NCI-H2227 (cell line): ENCODE measurements around the gene PGP.

Experiments used
- DNase-seq: peaks from one replicate; lab custom pipeline; 2025; ENCODE audit not compliant: unreplicated experiment; lab: John Stamatoyannopoulos, UW

Gene PGP

GRCh38 chr16:2237493-2238149 is 23.0 kb upstream of the PGP start:
- DNase-seq, result no peak

- DNase-seq, result no peak
Measured at GRCh38 chr16:2237102-2237482, 22.5 kb upstream of the PGP start.

- DNase-seq, result peak; percentile 74
Measured at GRCh38 chr16:2236337-2237101, 21.9 kb upstream of the PGP start, which contains the start of gene DNASE1L2. TSS of gene DNASE1L2 (plus strand) at chr16:2236444. CDS start at chr16:2236817, 373 bp downstream.

- no peak for DNase-seq
Measured at GRCh38 chr16:2235695-2236336, 21.2 kb upstream of the PGP start.

GRCh38 chr16:2235234-2235651 is 20.6 kb upstream of the PGP start:
- DNase-seq, result no peak

- no peak for DNase-seq
Measured at GRCh38 chr16:2234813-2235170, 20.2 kb upstream of the PGP start.

- DNase-seq, result no peak
Measured at GRCh38 chr16:2233872-2234812, 19.5 kb upstream of the PGP start.

- no peak for DNase-seq
Measured at GRCh38 chr16:2233046-2233775, 18.6 kb upstream of the PGP start.

GRCh38 chr16:2232094-2232990 is 17.7 kb upstream of the PGP start:
- no peak for DNase-seq

- peak; percentile 24 for DNase-seq
Measured at GRCh38 chr16:2231016-2231931, 16.6 kb upstream of the PGP start.

- DNase-seq, result no peak
Measured at GRCh38 chr16:2230376-2230775, 15.7 kb upstream of the PGP start.

GRCh38 chr16:2229632-2230250 is 15.1 kb upstream of the PGP start:
- no peak for DNase-seq

- DNase-seq, result no peak
Measured at GRCh38 chr16:2229091-2229490, 14.5 kb upstream of the PGP start.

GRCh38 chr16:2228161-2228824 is 13.7 kb upstream of the PGP start:
- no peak for DNase-seq

- DNase-seq, result no peak
Measured at GRCh38 chr16:2226918-2227317, 12.3 kb upstream of the PGP start.

- DNase-seq, result no peak
Measured at GRCh38 chr16:2226245-2226793, 11.7 kb upstream of the PGP start.

GRCh38 chr16:2223942-2224486 is 9.4 kb upstream of the PGP start:
- peak; percentile 64 for DNase-seq
